Nephron progenitor cell (in vitro differentiated cells): ENCODE data around the gene CFAP251.

Source experiments
- DNase-seq: peaks from one replicate; pipeline ENCODE4 v3.0.0; 2021
- H3K27ac Mint-ChIP-seq: 2 replicates; pipeline ENCODE4 v1.8.0; 2021; ENCODE audit warnings: mild to moderate bottlenecking, moderate library complexity, mixed read lengths
- H3K27me3 Mint-ChIP-seq: 2 replicates; pipeline ENCODE4 v1.8.0; 2021; ENCODE audit warnings: mild to moderate bottlenecking, low read depth, mixed read lengths; ENCODE audit not compliant: poor library complexity
- H3K36me3 Mint-ChIP-seq: 2 replicates; pipeline ENCODE4 v1.8.0; 2021; ENCODE audit warnings: low read depth, mixed read lengths
- H3K4me1 Mint-ChIP-seq: 2 replicates; pipeline ENCODE4 v1.8.0; 2021; ENCODE audit warnings: mixed read lengths
- H3K4me3 Mint-ChIP-seq: 2 replicates; pipeline ENCODE4 v1.8.0; 2021; ENCODE audit warnings: mild to moderate bottlenecking, moderate library complexity, mixed read lengths
- H3K9me3 Mint-ChIP-seq: 2 replicates; pipeline ENCODE4 v1.8.0; 2021; ENCODE audit warnings: mild to moderate bottlenecking, moderate library complexity, mixed read lengths
- CTCF ChIP-seq: fragments of 200-600 bp; sonication (generic); IDR thresholded peaks from 2 replicates; pipeline ENCODE4 v1.5.0; 2021; ENCODE audit warnings: antibody characterized with exemption

Gene CFAP251

GRCh38 chr12:121989276-121990113 is 71.1 kb downstream of the CFAP251 start:
- Mint-ChIP-seq H3K4me3 (no peak overlapping the region), H3K9me3 (peaks cover 17% of the 10 kb centered on the region), H3K36me3 (peaks cover 4% of the 10 kb centered on the region), H3K27ac (peak overlapping the region; percentile 86), H3K4me1 (peaks cover 50% of the 10 kb centered on the region), H3K27me3 (peaks cover 10% of the 10 kb centered on the region)
- DNase-seq, result peak; percentile 39
- TF ChIP-seq CTCF, result no peak

DNA sequence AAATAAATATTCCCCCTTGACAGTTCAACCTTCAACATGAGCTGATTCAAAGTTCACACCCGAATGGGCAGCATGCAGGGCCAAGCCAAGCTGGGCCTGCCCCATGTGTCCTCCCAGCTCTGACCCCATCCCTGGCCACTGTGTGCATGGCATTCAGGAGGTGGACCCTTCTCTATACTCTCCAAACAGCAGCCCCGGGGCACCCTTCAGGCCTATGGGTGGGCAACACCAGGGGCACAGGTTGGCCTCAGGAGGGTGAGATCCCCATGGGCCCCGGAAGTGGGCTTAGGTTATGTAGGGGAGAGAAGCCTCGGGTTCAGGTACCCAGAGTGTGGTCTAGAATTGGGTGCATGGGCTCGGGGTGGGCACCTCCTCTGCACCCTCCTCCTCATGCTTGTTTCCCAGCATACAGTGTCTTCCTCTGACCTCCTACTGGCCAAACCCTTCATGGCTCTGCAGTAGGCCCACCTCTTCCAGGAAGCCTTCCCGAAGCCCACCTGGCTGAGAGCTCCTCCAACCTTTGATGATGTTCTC is 71.8 kb downstream of the CFAP251 start:
- no peak overlapping the region for H3K4me3 Mint-ChIP-seq
- TF ChIP-seq CTCF, result no peak
- H3K36me3 Mint-ChIP-seq, result peaks cover 4% of the 10 kb centered on the region
- peaks cover 20% of the 10 kb centered on the region for H3K9me3 Mint-ChIP-seq
- DNase-seq, result no peak
- peak overlapping the region; percentile 72 for H3K27ac Mint-ChIP-seq
- peaks cover 46% of the 10 kb centered on the region for H3K4me1 Mint-ChIP-seq
- peaks cover 10% of the 10 kb centered on the region for H3K27me3 Mint-ChIP-seq

GRCh38 chr12:121990692-121991603 is 72.6 kb downstream of the CFAP251 start:
- H3K36me3 Mint-ChIP-seq, result peaks cover 4% of the 10 kb centered on the region
- peaks cover 46% of the 10 kb centered on the region for H3K4me1 Mint-ChIP-seq
- no peak overlapping the region for H3K4me3 Mint-ChIP-seq
- no peak for TF ChIP-seq CTCF
- peak overlapping the region; percentile 72 for H3K27ac Mint-ChIP-seq
- peaks cover 10% of the 10 kb centered on the region for H3K27me3 Mint-ChIP-seq
- peaks cover 20% of the 10 kb centered on the region for H3K9me3 Mint-ChIP-seq
- DNase-seq, result no peak

DNA sequence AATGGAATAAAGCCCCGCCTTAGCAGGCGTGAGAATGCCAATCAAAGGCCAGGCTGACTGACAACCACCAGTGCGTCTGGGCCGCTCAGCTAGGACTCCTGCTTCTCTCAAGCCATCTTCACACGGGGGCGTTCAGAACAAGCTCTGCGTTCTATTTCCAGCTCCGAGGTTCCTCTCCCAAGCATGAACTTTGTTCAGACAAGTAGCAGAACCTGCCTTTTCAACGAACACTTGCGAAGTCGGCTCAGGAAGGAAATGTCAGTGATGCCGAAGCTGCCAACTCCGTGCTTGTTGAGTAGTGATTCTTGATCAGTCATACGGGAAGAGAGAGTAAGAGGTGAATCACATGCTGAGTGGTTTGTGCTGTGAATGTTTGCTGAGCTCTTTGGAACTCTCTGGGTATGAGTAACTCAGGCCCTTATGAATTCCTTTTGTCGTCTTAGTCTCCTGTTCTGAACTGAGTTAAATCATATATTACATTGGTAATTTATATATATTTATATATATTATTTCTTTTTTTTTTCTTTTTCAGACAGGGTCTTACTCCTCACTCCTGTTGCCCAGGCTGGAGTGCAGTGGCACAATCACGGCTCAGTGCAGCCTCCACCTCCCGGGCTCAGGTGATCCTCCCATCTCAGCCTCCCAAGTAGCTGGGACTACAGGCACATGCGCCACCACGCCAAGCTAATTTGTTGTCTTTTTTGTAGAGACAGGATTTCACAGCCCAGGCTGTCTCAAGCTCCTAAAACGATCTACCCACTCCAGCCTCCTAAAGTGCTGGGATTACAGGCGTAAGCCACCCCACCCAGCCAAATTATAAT is 73.9 kb downstream of the CFAP251 start:
- no peak for DNase-seq
- Mint-ChIP-seq H3K9me3 (peaks cover 24% of the 10 kb centered on the region), H3K27ac (no peak overlapping the region)

More for the DNA sequence above, 73.9 kb downstream of the CFAP251 start:
- H3K36me3 Mint-ChIP-seq, result peaks cover 4% of the 10 kb centered on the region
- peaks cover 6% of the 10 kb centered on the region for H3K27me3 Mint-ChIP-seq
- TF ChIP-seq CTCF, result no peak
- no peak overlapping the region for H3K4me3 Mint-ChIP-seq
- peaks cover 47% of the 10 kb centered on the region for H3K4me1 Mint-ChIP-seq
